H1 (cell line): ENCODE data around the gene ARHGAP35. TPM values are rescaled to one million over a fixed set of nuclear protein-coding genes. Genes with fewer than 3 reads are reported as not detected.

Experiments used
- CTCF ChIA-PET: fragments of 300-600 bp; sonication (Branson Sonifier 250); formaldehyde crosslinking; loops from one replicate; lab custom pipeline; 2021; ENCODE audit not compliant: partially characterized antibody; lab: Charles Lee
- POLR2A ChIA-PET: fragments of 300-600 bp; sonication (Branson Sonifier 250); formaldehyde crosslinking; loops from one replicate; lab custom pipeline; 2021; ENCODE audit warnings: inconsistent platforms; ENCODE audit not compliant: partially characterized antibody; lab: Charles Lee
- DNase-seq, 2 experiments: peaks; one replicate each; pipeline versions ENCODE4 v3.0.0 to v3.0.0-alpha.2; 2010 to 2022; ENCODE audit warnings: low spot score in 2 of 2, low read depth in 1 of 2, mixed read lengths in 1 of 2
- FAIRE-seq: peaks from 2 replicates; lab custom pipeline; 2011; peaks lifted over from hg19 to GRCh38; lab: Jason Lieb, UNC
- H2AFZ ChIP-seq: 2 replicates; pipeline ENCODE4 v1.8.1; 2012; ENCODE audit warnings: low read length, inconsistent platforms
- H2AK5ac ChIP-seq: 2 replicates; pipeline ENCODE4 v1.6.1; 2013; ENCODE audit warnings: low read depth, low read length
- H2BK120ac ChIP-seq: replicated peaks from 2 replicates; pipeline ENCODE3; 2013; ENCODE audit warnings: low read depth, low read length, inconsistent platforms
- H2BK12ac ChIP-seq: 2 replicates; pipeline ENCODE4 v1.6.1; 2013; ENCODE audit warnings: low read depth, low read length
- H2BK15ac ChIP-seq: 2 replicates; pipeline ENCODE4 v1.6.1; 2013; ENCODE audit warnings: low read length
- H2BK20ac ChIP-seq: 2 replicates; pipeline ENCODE4 v1.6.1; 2013; ENCODE audit warnings: low read length
- H2BK5ac ChIP-seq: 2 replicates; pipeline ENCODE4 v1.6.1; 2013; ENCODE audit warnings: low read depth, low read length
- H3K14ac ChIP-seq: 2 replicates; pipeline ENCODE4 v1.6.1; 2013; ENCODE audit warnings: inconsistent platforms; ENCODE audit not compliant: insufficient read length
- H3K18ac ChIP-seq: 2 replicates; pipeline ENCODE4 v1.6.1; 2013; ENCODE audit warnings: low read length; ENCODE audit errors: extremely low read depth
- H3K23ac ChIP-seq: 2 replicates; pipeline ENCODE4 v1.6.1; 2013; ENCODE audit warnings: inconsistent platforms; ENCODE audit not compliant: insufficient read length
- H3K23me2 ChIP-seq: 2 replicates; pipeline ENCODE4 v1.6.1; 2013; ENCODE audit warnings: low read depth, low read length
- H3K27ac ChIP-seq: 2 replicates; pipeline ENCODE4 v1.6.1; 2011; ENCODE audit warnings: low read depth, low read length, inconsistent platforms
- H3K27me3 ChIP-seq, 4 experiments: replicated peaks in 1 of 4; 1 replicate in 1 of 4; 2 replicates in 3 of 4; pipeline versions ENCODE4 v1.6.1 to v1.8.1; 2011 to 2013; ENCODE audit warnings: low read length in 3 of 4, mild to moderate bottlenecking in 3 of 4, inconsistent platforms in 2 of 4, mixed read lengths in 2 of 4, moderate library complexity in 1 of 4; ENCODE audit not compliant: control insufficient read depth in 3 of 4, insufficient read depth in 3 of 4; ENCODE audit errors: extremely low read depth in 1 of 4
- H3K36me3 ChIP-seq, 4 experiments: 2 replicates each; pipeline versions ENCODE4 v1.6.1 to v1.8.1; 2011 to 2013; ENCODE audit warnings: mild to moderate bottlenecking in 4 of 4, low read length in 3 of 4, moderate library complexity in 2 of 4, control low read depth in 1 of 4, inconsistent platforms in 1 of 4; ENCODE audit not compliant: insufficient read depth in 4 of 4, control insufficient read depth in 2 of 4
- H3K4ac ChIP-seq: replicated peaks from 2 replicates; pipeline ENCODE3; 2013; ENCODE audit warnings: low read length, low read depth, mixed read lengths, inconsistent platforms; ENCODE audit not compliant: insufficient read length
- H3K4me1 ChIP-seq, 4 experiments: replicated peaks in 1 of 4; 1 replicate in 1 of 4; 2 replicates in 3 of 4; pipeline versions ENCODE4 v1.6.1 to v1.8.1; 2011 to 2013; ENCODE audit warnings: low read length in 3 of 4, inconsistent platforms in 2 of 4, mixed read lengths in 1 of 4; ENCODE audit not compliant: insufficient read depth in 4 of 4, control insufficient read depth in 3 of 4
- H3K4me2 ChIP-seq, 2 experiments: 2 replicates each; pipeline versions ENCODE4 v1.6.1 to v1.8.1; 2011 to 2013; ENCODE audit warnings: low read depth in 2 of 2, low read length in 2 of 2, control low read depth in 1 of 2, inconsistent platforms in 1 of 2, mild to moderate bottlenecking in 1 of 2; ENCODE audit not compliant: insufficient read depth in 1 of 2
- H3K4me3 ChIP-seq, 4 experiments: fragments of 200-600, 300-600 bp in 1 of 4; sonication (generic), shearing (Covaris generic), sonication (Bioruptor Twin) in 1 of 4; 2 replicates each; pipeline versions ENCODE4 v1.5.1 to v1.8.1; 2011 to 2016; ENCODE audit warnings: low read length in 4 of 4, low read depth in 3 of 4, control low read depth in 2 of 4, inconsistent platforms in 2 of 4, mild to moderate bottlenecking in 2 of 4, mixed read lengths in 1 of 4, moderate library complexity in 1 of 4; ENCODE audit not compliant: insufficient read depth in 2 of 4; ENCODE audit errors: extremely low read depth in 1 of 4
- H3K56ac ChIP-seq: replicated peaks from 2 replicates; pipeline ENCODE3; 2013; ENCODE audit warnings: low read depth, mild to moderate bottlenecking, mixed read lengths, low read length, inconsistent platforms; ENCODE audit not compliant: insufficient read length
- H3K79me1 ChIP-seq: 2 replicates; pipeline ENCODE4 v1.6.1; 2013; ENCODE audit warnings: low read depth, low read length, control low read depth
- H3K79me2 ChIP-seq, 2 experiments: 2 replicates each; pipeline versions ENCODE4 v1.6.1 to v1.8.1; 2012 to 2013; ENCODE audit warnings: low read length in 2 of 2, mild to moderate bottlenecking in 2 of 2, inconsistent platforms in 1 of 2; ENCODE audit not compliant: insufficient read depth in 2 of 2, control insufficient read depth in 1 of 2
- H3K9ac ChIP-seq, 4 experiments: replicated peaks in 1 of 4; 1 replicate in 1 of 4; 2 replicates in 3 of 4; pipeline versions ENCODE4 v1.6.1 to v1.8.1; 2011 to 2013; ENCODE audit warnings: low read depth in 3 of 4, low read length in 3 of 4, control low read depth in 2 of 4, mild to moderate bottlenecking in 2 of 4, moderate library complexity in 2 of 4, inconsistent platforms in 1 of 4; ENCODE audit errors: extremely low read depth in 1 of 4
- H3K9me3 ChIP-seq, 2 experiments: 2 replicates each; pipeline versions ENCODE4 v1.6.1 to v1.8.1; 2012 to 2013; ENCODE audit warnings: mild to moderate bottlenecking in 2 of 2, moderate library complexity in 2 of 2, control low read depth in 1 of 2, inconsistent platforms in 1 of 2, low read depth in 1 of 2, low read length in 1 of 2, mixed read lengths in 1 of 2; ENCODE audit not compliant: insufficient read depth in 2 of 2
- H4K20me1 ChIP-seq, 2 experiments: replicated peaks in 1 of 2; 2 replicates each; pipeline versions ENCODE3 to v1.8.1; 2011 to 2013; ENCODE audit warnings: inconsistent platforms in 2 of 2, low read length in 2 of 2, mild to moderate bottlenecking in 1 of 2; ENCODE audit not compliant: insufficient read depth in 2 of 2, control insufficient read depth in 1 of 2
- H4K5ac ChIP-seq: 2 replicates; pipeline ENCODE4 v1.6.1; 2013; ENCODE audit warnings: low read length, low read depth, mixed read lengths, inconsistent platforms; ENCODE audit not compliant: insufficient read length
- H4K8ac ChIP-seq: 2 replicates; pipeline ENCODE4 v1.8.0; 2013; ENCODE audit warnings: mild to moderate bottlenecking, moderate library complexity, low read length, inconsistent platforms; ENCODE audit not compliant: insufficient read depth; ENCODE audit errors: extremely low read depth
- H4K91ac ChIP-seq: replicated peaks from 2 replicates; pipeline ENCODE3; 2013; ENCODE audit warnings: low read length, mixed read lengths, inconsistent platforms; ENCODE audit not compliant: insufficient read length
- KDM1A ChIP-seq: fragments of 200-600, 300-600 bp; sonication (generic); IDR thresholded peaks from 2 replicates; pipeline ENCODE4 v1.7.1; 2016; ENCODE audit warnings: mild to moderate bottlenecking, low read length, borderline replicate concordance
- RBBP5 ChIP-seq: IDR thresholded peaks from 2 replicates; pipeline ENCODE4 v1.7.1; 2012; ENCODE audit warnings: low read depth, mild to moderate bottlenecking, inconsistent platforms, low read length, moderate library complexity, borderline replicate concordance
- SIRT6 ChIP-seq: IDR thresholded peaks from one replicate; pipeline ENCODE4 v1.7.1; 2012; ENCODE audit warnings: low read length, inconsistent platforms
- SP4 ChIP-seq: IDR thresholded peaks from 2 replicates; pipeline ENCODE4 v1.6.1; 2012; ENCODE audit warnings: low read length, inconsistent platforms
- TAF7 ChIP-seq: optimal IDR thresholded peaks from 2 replicates; pipeline ENCODE3; 2011; ENCODE audit warnings: low read depth, mild to moderate bottlenecking, inconsistent platforms, low read length, moderate library complexity, borderline replicate concordance
- WGBS, 2 experiments: shearing (Covaris generic) in 1 of 2; methylation state at CpG; one replicate each; pipeline versions ENCODE4 v1.1.6 to v1.1.7; 2013 to 2015; ENCODE audit warnings: low lambda C conversion rate in 2 of 2, mixed read lengths in 2 of 2, inconsistent platforms in 1 of 2, low coverage in 1 of 2, missing lambda C conversion rate in 1 of 2; ENCODE audit not compliant: insufficient replicate concordance in 2 of 2, insufficient coverage in 1 of 2, insufficient read length in 1 of 2; ENCODE audit errors: extremely low coverage in 1 of 2, missing lambda C conversion rate in 1 of 2; 5-methylcytosine and 5-hydroxymethylcytosine counted together
- polyA plus RNA-seq, 7 experiments: library from polyadenylated mRNA; depleted of rRNA in 3 of 7; stranded (reverse) in 5 of 7; unstranded in 2 of 7; fragments of >200 nt in 5 of 7; fragments of 200-250 nt in 2 of 7; gene quantifications; 1 replicate in 5 of 7; 2 replicates in 1 of 7; 4 replicates in 1 of 7; pipeline versions ENCODE4 v1.2.1 to v1.2.3, GENCODE V29; 2011 to 2013; ENCODE audit warnings: missing spikeins in 2 of 7, mixed read lengths in 2 of 7
- total RNA-seq: library from RNA; stranded (reverse); fragmentation: NEBNext Ultra II Directional; extraction: Animal tissue kit (Norgen Biotek cat#: 25700); gene quantifications from 2 replicates; pipeline ENCODE4 v1.2.1, GENCODE V29; 2021

The ARHGAP35 gene
- total and polyA plus RNA-seq, 2 of the 8 experiments (the other 6 are each of a cell fraction or from before 2014, with no cell fraction given) = 29.7 to 64.5 TPM

GRCh38 chr19:46849610-46850009 is 11.2 kb upstream of the ARHGAP35 start:
- no peak for TF ChIP-seq SIRT6
- no peak for TF ChIP-seq KDM1A
- TF ChIP-seq RBBP5 = no peak
- TF ChIP-seq SP4 = no peak
- no peak for TF ChIP-seq TAF7
- peaks cover 0 to 2% of the 10 kb centered on the region in 2 experiments for H4K20me1 ChIP-seq
- H3K23me2 ChIP-seq = peaks cover 7% of the 10 kb centered on the region; the same call in 1 of the 2 replicates
- no peak overlapping the region for H4K8ac ChIP-seq
- H3K14ac ChIP-seq = no peak overlapping the region
- peak overlapping the region; percentile 46 for H3K27ac ChIP-seq
- ChIA-PET CTCF (no interaction called here), POLR2A (interaction anchor here (0.6 to 8.4 kb wide), 11 partner anchors 9 to 1903 kb away, joined by 3 to 78 read pairs (median 4); partner anchors contain the start of genes ARHGAP35 and SLC1A5)
- H2AFZ ChIP-seq = no peak overlapping the region
- H2BK12ac ChIP-seq = 0 out of 2 replicates have a peak overlapping the region, but pooled peaks have one; percentile 9
- H2BK15ac ChIP-seq = no peak overlapping the region
- peaks cover 8% of the 10 kb centered on the region for H3K79me1 ChIP-seq
- no peak overlapping the region; the same call in 1 of the 2 replicates for H3K18ac ChIP-seq
- H2BK120ac ChIP-seq = no peak overlapping the region
- H3K79me2 ChIP-seq = peaks cover 0 to 19% of the 10 kb centered on the region in 2 experiments; a peak in 2 of 4 replicates
- 35% methylated on average over 5 of the region's 5 CpGs; no CpG with 5 or more reads in 1 of the 2 experiments for WGBS, 2 experiments
- H3K36me3 ChIP-seq = peaks cover 3 to 8% (median 5%) of the 10 kb centered on the region in 4 experiments; a peak in 7 of 8 replicates
- H3K4ac ChIP-seq = no peak overlapping the region
- DNase-seq = no peak
- H3K4me1 ChIP-seq = peaks cover 0 to 7% (median 3%) of the 10 kb centered on the region in 4 experiments; a peak in 5 of 7 replicates
- no peak overlapping the region for H2AK5ac ChIP-seq
- H3K4me2 ChIP-seq = peak overlapping the region; percentile 78 to 97
- H2BK5ac ChIP-seq = peak overlapping the region; percentile 98
- H4K91ac ChIP-seq = no peak overlapping the region
- no peak overlapping the region for H3K56ac ChIP-seq
- H3K9ac ChIP-seq = peak overlapping the region; percentile 59 to 97 (median 88)
- no peak overlapping the region for H3K23ac ChIP-seq
- H3K4me3 ChIP-seq = peak overlapping the region; percentile 86 to 99 (median 90); a peak in 7 of 8 replicates
- no peak for FAIRE-seq
- no peaks in the 10 kb centered on the region for H3K9me3 ChIP-seq
- H4K5ac ChIP-seq = no peak overlapping the region
- H3K27me3 ChIP-seq = no peaks in the 10 kb centered on the region; a peak in 1 of 7 replicates
- H2BK20ac ChIP-seq = no peak overlapping the region
